Transverse colon (tissue), 4 donors: ENCODE measurements around the gene FFAR3.
A peak's percentile ranks its signal among the peaks of the same experiment; 100 is the strongest.

Experiments used
- CTCF ChIP-seq, 5 experiments: fragments of 200-600 bp in 3 of 5; fragments of 450-650 bp in 2 of 5; sonication (generic) in 3 of 5; IDR thresholded peaks; 1 replicate in 2 of 5; 2 replicates in 3 of 5; pipeline ENCODE4 v1.5.1; 2016 to 2017; ENCODE audit warnings: antibody characterized with exemption in 5 of 5, inconsistent platforms in 3 of 5, mild to moderate bottlenecking in 2 of 5, moderate library complexity in 1 of 5
- POLR2A ChIP-seq: fragments of 450-650 bp; IDR thresholded peaks from one replicate; pipeline ENCODE4 v1.6.1; 2016; ENCODE audit warnings: antibody characterized with exemption, mild to moderate bottlenecking, moderate library complexity
- POLR2AphosphoS5 ChIP-seq, 3 donors: sonication (generic); formaldehyde crosslinking; IDR thresholded peaks; one replicate each; pipeline ENCODE4 v1.6.1; 2016; ENCODE audit warnings: antibody characterized with exemption in 3 of 3

GRCh38 chr19:35352448-35353304 lies 5.6 kb upstream of the FFAR3 start:
- no peak for TF ChIP-seq POLR2A
- no peak for TF ChIP-seq POLR2AphosphoS5 (IDR thresholded peaks at IDR 0.05)
- TF ChIP-seq CTCF (IDR thresholded peaks at IDR 0.05): peak; percentile 73 to 88 (median 78)
